ENCODE measurements around the gene F2RL1. TPM values are rescaled to one million over a fixed set of nuclear protein-coding genes. Genes with fewer than 3 reads are reported as not detected.
"Not testable (repeated sequence)": the region's sequence is repeated elsewhere in the genome, so short reads cannot be mapped to it uniquely, and the experiment has no call there.

Gene F2RL1
- total RNA-seq, 1 donor = 50.9 TPM

- peak in 2 of 3 donors; percentile 90 to 95 for DNase-seq (ENCODE audit: low read depth in 2 of 3, low spot score in 2 of 3)
Observed at GRCh38 chr5:76849419-76850291, 30.8 kb downstream of the F2RL1 start, which contains the start of gene S100Z. Gene S100Z, plus strand, starts transcription at chr5:76850014. Its CDS starts 25,346 bp downstream, at chr5:76875360.

DNA sequence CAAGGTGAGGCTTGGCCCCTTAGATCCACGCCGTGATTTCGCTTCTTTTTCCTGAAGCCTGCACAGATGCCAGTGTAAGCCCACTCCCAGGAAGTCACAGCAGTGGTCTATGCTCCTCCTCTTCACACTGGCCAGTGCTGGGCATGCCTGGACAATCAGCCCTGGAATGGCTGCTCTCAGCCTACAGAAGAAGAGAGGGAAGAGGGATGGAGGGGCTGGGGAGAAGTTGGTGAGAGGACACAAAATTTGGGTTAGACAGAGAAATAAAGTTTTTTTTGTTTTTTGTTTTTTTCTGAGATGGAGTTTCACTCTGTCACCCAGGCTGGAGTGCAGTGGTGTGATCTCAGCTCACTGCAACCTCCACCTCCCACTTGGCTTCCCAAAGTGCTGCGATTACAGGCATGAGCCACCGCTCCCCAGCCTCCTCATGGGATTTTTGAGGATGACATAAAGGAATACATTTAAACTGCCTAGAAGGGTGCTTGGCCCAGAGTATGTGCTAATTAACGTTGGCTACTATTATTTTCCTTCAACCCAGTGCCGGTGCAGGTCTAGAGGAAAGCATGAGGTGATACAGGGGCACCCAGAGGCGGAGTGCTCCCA, 31.8 kb downstream of the F2RL1 start:
- DNase-seq (ENCODE audit: low read depth in 2 of 3, low spot score in 2 of 3) = no peak

DNA sequence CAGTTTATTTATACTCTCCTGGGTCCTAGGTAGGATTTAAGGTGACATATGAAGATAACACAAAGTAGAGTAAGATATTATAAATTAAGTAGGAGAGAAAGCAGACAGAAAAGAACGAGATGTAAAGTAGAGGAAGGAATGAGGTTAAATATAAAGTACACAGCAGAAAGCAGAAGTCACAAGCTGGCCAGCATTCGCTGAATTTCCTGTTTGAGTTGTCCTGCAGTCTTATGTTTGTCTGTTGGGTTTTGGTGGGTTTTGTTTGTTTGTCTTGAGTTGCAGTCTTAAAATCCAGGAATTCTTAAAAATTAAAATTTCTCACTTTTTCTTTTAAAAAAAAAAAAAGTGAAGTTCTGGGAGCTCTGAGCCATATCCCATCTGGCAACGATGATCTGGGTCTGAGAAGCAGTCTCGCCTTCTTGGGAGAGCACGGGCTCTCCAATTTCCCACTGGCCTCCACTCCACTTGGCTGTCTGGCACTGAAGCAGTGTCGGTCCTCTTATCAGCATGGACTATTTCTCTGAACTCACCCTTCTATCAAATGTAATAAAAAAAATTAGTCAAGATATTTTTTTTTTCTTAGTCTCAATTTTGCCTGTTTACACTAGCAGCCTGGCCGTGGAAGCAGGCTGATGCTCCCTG, 33.0 kb downstream of the F2RL1 start:
- peak in 2 of 3 donors; percentile 56 to 65 for DNase-seq (ENCODE audit: low read depth in 2 of 3, low spot score in 2 of 3)

DNA sequence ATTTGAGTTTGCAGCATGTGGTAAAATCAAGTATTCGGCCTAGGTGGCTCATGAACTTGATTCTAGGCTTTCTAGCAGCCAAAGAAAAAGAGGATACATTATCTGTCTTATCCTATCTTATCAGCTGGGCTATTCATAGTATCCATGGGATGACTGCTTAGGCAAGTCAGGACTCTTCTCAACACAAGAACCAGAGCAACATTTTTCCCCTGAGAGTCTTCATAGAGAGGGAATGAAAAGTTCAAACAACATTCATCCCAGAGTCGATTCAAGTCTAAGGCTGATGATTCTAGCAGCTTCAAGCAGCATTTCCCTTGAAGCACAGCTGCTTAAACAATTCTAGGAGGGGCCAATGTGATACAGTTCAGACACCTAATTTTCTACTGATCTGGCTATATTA, 33.9 kb downstream of the F2RL1 start:
- no peak for DNase-seq (ENCODE audit: low read depth in 2 of 3, low spot score in 2 of 3)

GRCh38 chr5:76853741-76854140, 34.9 kb downstream of the F2RL1 start:
- peak in 1 of 3 donors; percentile 15 for DNase-seq (ENCODE audit: low read depth in 2 of 3, low spot score in 2 of 3)

DNA sequence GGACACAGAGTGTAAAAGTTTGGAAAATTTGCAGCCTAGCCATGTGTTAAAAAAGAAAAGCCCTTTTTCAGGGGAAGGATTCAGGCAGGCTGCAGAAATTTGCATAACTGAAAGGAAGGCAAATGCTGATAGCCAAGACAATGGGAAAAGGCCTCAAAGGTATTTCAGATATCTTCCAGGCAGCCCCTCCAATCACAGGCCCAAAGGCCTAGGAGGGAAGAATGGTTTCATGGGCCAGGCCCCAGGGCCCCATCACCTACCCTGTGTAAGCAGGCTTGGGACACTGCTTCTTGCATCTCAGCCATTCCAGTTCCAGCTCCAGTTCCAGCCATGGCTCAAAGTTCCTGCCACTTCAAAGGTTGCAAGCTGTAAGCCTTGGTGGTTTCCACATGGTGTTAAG, 35.8 kb downstream of the F2RL1 start:
- no peak for DNase-seq (ENCODE audit: low read depth in 2 of 3, low spot score in 2 of 3)

GRCh38 chr5:76855501-76855900, 36.7 kb downstream of the F2RL1 start:
- DNase-seq (ENCODE audit: low read depth in 2 of 3, low spot score in 2 of 3) = not testable (repeated sequence)

GRCh38 chr5:76855961-76856360, 37.1 kb downstream of the F2RL1 start:
- peak in 2 of 3 donors; percentile 90 to 96 for DNase-seq (ENCODE audit: low read depth in 2 of 3, low spot score in 2 of 3)

DNA sequence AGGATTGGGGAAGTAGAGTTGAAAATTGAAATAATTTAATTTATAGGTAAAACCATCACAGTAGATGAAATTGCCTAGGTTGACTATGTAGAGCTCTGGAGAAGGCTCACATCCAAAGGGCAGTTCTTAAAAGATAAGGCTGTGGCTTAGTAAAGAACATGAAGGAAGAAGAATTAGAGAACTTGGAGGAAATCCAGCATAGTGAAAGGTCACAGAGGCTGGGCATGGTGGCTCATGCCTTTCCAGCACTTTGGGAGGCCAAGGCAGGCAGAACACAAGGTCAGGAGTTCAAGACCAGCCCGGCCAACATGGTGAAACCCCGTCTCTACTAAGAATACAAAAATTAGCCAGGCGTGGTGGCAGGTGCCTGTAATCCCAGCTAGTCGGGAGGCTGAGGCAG, 38.0 kb downstream of the F2RL1 start:
- DNase-seq (ENCODE audit: low read depth in 2 of 3, low spot score in 2 of 3) = peak in 2 of 3 donors; percentile 34 to 58

DNA sequence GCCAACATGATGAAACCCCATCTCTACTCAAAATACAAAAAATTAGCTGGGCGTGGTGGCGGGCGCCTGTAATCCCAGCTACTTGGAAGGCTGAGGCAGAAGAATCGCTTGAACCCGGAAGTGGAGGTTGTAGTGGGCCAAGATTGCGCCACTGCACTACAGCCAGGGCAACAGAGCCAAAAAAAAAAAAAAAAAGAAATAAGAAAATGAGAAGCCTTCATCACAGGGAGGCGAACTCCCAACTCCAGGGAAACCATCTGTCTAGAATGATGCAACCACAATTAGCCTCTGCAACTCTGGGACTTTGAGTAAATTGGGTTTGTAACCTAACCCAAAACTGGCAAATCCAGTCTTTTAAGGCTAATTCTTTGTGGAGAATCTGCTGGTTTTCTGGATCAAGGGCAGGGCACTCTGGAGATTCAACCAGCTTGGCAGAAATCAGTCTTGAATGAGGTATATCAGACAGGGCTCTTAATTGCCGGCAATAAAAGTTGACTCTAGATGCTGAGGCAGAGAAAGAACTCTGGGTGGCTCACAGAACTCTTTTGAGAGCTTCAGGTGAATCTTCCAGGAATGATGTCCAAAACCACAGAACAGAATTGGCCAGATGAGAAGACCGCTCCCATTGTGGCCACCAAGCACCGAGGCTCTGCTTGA, 40.9 kb downstream of the F2RL1 start:
- DNase-seq (ENCODE audit: low read depth in 2 of 3, low spot score in 2 of 3) = no peak

GRCh38 chr5:76861612-76862011, 42.8 kb downstream of the F2RL1 start:
- DNase-seq (ENCODE audit: low read depth in 2 of 3, low spot score in 2 of 3) = no peak

DNA sequence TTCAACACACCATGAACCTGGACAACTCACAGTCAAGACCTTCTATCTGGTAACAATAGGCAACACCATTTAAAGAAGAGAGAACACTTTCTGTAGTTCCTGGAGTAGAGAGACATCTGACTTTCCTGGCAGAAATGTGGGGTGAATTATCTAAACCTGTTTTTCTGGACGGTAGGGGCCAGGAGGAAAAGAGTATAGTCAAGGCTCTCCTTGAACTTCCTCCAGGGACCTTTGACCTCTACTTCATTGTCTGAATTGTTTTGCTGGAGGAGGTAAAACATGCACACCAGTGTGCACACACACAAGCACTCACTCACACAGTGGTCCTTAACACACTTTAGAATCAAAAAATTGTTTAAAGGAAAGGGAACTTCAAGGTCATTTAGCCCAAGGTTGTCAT, 44.2 kb downstream of the F2RL1 start:
- DNase-seq (ENCODE audit: low read depth in 2 of 3, low spot score in 2 of 3) = no peak

GRCh38 chr5:76866503-76866902, 47.7 kb downstream of the F2RL1 start:
- DNase-seq (ENCODE audit: low read depth in 2 of 3, low spot score in 2 of 3) = no peak

DNA sequence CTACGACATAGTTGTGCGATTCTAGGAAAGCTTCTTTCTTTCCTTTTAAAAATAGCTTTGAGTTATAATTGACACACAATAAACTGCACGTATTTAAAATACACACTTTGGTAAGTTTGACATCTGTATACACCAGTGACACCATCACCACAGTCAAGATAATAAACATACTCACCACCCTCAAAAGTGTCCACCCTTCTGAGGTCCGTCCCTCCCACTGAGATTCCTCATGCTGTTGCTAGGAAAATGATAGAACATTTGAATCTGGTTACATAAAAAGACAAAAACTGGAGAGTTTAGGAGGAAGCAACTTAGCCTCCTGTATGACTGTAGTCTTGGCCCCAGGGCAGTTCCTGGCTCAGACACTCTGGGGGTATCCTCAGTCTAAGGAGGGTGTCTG, 48.2 kb downstream of the F2RL1 start:
- no peak for DNase-seq (ENCODE audit: low read depth in 2 of 3, low spot score in 2 of 3)

- DNase-seq (ENCODE audit: low read depth in 2 of 3, low spot score in 2 of 3) = peak; percentile 26 to 85 (median 64)
Observed at GRCh38 chr5:76867827-76868693, 49.2 kb downstream of the F2RL1 start.

DNA sequence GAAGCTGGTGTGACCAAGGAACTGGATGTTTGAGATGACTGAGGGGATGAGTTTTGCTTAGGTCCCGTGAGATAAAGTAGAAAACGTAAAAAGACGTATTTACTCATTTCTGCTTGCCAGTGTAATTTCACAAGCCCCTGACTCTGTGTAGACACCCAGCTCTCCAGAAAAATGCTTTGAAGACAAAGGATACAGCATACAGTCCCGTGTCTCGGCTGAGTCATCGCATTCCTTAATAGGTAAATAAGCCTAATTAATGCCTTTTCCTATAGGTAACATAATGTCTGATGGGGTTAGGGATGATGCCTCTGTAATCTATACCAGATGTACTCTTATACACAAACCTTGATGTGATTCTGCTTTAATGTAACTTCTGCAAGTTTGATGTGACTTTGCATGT, 51.2 kb downstream of the F2RL1 start:
- DNase-seq (ENCODE audit: low read depth in 2 of 3, low spot score in 2 of 3) = no peak

DNA sequence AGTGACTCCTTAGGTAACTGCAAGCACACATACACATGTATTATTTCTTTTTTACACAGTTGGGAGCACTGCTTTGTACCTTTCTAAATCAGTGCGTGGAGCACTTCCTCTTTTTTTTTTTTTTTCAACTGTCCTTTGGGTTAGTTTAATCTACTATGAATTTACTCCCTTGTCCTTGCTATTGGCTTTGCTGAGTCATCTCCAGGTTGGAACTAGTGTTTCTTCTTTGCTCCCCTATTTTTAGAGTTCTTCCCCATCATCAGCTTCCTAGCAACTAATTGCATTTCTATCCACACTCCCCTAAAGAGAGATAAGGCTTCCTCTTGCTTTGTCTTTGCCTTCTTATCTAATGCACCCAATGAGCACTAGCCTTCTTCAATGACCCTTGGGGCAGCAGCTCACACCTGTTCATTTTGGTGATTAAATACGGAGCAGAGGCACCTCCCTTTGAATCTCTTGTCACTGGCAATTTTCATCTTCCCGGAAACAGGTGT, 55.3 kb downstream of the F2RL1 start:
- peak in 2 of 3 donors; percentile 48 to 73 for DNase-seq (ENCODE audit: low read depth in 2 of 3, low spot score in 2 of 3)

All from hematopoietic multipotent progenitor cell (in vitro differentiated cells).